Activated CD8-positive, alpha-beta T cell treated with anti-CD3 and anti-CD28 coated beads, Interleukin-2, amount 10 ng/mL, durations not matched to agents 7 days and 5 days (primary cell): ENCODE results near the gene HNRNPM. TPM values are rescaled to one million over a fixed set of nuclear protein-coding genes. Genes with fewer than 3 reads are reported as not detected.

Source experiments
- ATAC-seq: fragments of 150-1000 bp; cut with Tn5 transposase; one replicate; pipeline ENCODE4 v1.10.0; 2021; ENCODE audit warnings: moderate library complexity
- CTCF ChIA-PET: fragments of 350-600 bp; sonication (Branson Sonifier 250); formaldehyde crosslinking; loops from one replicate; lab custom pipeline; 2021; ENCODE audit warnings: antibody characterized with exemption; lab: Charles Lee
- POLR2A ChIA-PET: fragments of 350-600 bp; sonication (Branson Sonifier 250); formaldehyde crosslinking; loops from one replicate; lab custom pipeline; 2021; ENCODE audit warnings: antibody characterized with exemption; lab: Charles Lee
- DNase-seq: peaks from one replicate; pipeline ENCODE4 v3.0.0-alpha.2; 2020
- H3K27ac Mint-ChIP-seq: one replicate; pipeline ENCODE4 v1.8.0; 2021; ENCODE audit warnings: mild to moderate bottlenecking, mixed read lengths
- H3K27me3 Mint-ChIP-seq: one replicate; pipeline ENCODE4 v1.8.0; 2021; ENCODE audit warnings: low read depth, mixed read lengths
- H3K36me3 Mint-ChIP-seq: one replicate; pipeline ENCODE4 v1.8.0; 2021; ENCODE audit warnings: low read depth, mixed read lengths
- H3K4me1 Mint-ChIP-seq: one replicate; pipeline ENCODE4 v1.8.0; 2021; ENCODE audit warnings: low read depth, mixed read lengths
- H3K4me3 Mint-ChIP-seq: one replicate; pipeline ENCODE4 v1.8.0; 2021; ENCODE audit warnings: mild to moderate bottlenecking, mixed read lengths
- H3K9me3 Mint-ChIP-seq: one replicate; pipeline ENCODE4 v1.8.0; 2022; ENCODE audit warnings: mixed read lengths; ENCODE audit not compliant: insufficient read depth
- total RNA-seq, 2 experiments: library from RNA; stranded (reverse); gene quantifications; one replicate each; pipeline ENCODE4 v1.2.3, GENCODE V29; 2021

The HNRNPM gene
- total RNA-seq, 2 experiments from 2014 or later = 283 to 291 TPM

DNA sequence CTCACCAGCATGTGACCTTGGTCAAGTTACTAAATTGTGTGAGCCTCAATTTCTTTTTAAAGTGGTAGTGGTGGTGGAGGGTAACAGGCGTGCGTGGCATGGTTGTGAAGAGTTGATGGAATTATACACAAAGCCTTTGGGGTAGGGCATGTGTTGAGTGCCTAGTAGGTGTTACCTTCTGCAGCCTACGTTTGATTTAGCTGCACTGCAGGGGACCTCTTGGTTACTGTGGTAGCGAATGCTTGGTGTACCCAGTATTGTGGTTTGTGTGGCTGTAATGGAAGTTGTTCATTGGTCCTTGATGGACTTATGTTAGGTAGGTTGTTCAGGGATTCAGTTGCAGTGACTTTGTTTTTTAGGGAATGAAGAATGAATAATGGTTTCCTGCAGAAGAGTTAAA, 33.1 kb downstream of the HNRNPM start:
- Mint-ChIP-seq H3K36me3 (peaks cover 73% of the 10 kb centered on the region), H3K27me3 (no peaks in the 10 kb centered on the region), H3K9me3 (no peaks in the 10 kb centered on the region), H3K4me1 (peaks cover 68% of the 10 kb centered on the region), H3K4me3 (no peak overlapping the region), H3K27ac (peak overlapping the region; percentile 53)
- ChIA-PET POLR2A (interaction anchor here (0.6 to 1.4 kb wide), 2 partner anchors 10 to 36 kb away, joined by 3 read pairs; partner anchors contain the start of gene ZNF414), CTCF (interaction anchor here (1.3 to 6.1 kb wide), 2 partner anchors 32 to 102 kb away, joined by 6 to 41 read pairs; no protein-coding TSS in a partner anchor)
- ATAC-seq (peak; percentile 40), DNase-seq (no peak)

DNA sequence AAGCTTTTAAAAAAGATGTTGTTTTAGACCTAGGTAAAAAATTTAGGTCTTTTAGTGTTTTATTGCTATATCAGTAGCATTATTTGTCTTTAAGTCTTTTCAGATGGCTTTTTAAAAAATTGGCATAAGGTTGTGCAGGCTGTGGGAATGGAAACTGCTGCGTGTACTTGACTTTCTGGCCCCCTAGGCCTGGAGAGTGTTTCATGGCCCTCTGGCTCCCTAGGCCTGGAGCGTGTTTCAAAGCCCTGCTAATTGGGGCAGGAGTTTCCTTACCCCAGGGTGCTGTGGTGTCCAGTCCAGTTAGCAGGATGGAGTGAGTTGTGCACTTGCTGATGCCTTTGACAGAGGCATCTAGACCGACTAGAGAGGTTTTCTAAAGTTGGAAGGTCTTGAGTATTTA, 33.8 kb downstream of the HNRNPM start:
- ATAC-seq (no peak), DNase-seq (no peak)
- H3K9me3 Mint-ChIP-seq = no peaks in the 10 kb centered on the region
- ChIA-PET CTCF (interaction anchor here (1.2 to 6.1 kb wide), 4 partner anchors 9 to 101 kb away, joined by 3 to 41 read pairs (median 4); no protein-coding TSS in a partner anchor), POLR2A (interaction anchor here (1.4 kb wide), 1 partner anchor 9 kb away, joined by 3 read pairs; no protein-coding TSS in a partner anchor)
- peak overlapping the region; percentile 74 for H3K27ac Mint-ChIP-seq
- H3K36me3 Mint-ChIP-seq = peaks cover 76% of the 10 kb centered on the region
- no peaks in the 10 kb centered on the region for H3K27me3 Mint-ChIP-seq
- H3K4me1 Mint-ChIP-seq = peaks cover 67% of the 10 kb centered on the region
- H3K4me3 Mint-ChIP-seq = no peak overlapping the region

- no peak for DNase-seq
- no peaks in the 10 kb centered on the region for H3K9me3 Mint-ChIP-seq
- no peaks in the 10 kb centered on the region for H3K27me3 Mint-ChIP-seq
- H3K4me1 Mint-ChIP-seq = peaks cover 66% of the 10 kb centered on the region
- H3K36me3 Mint-ChIP-seq = peaks cover 80% of the 10 kb centered on the region
- H3K4me3 Mint-ChIP-seq = no peak overlapping the region
- ATAC-seq = peak; percentile 29
- ChIA-PET POLR2A (interaction anchor here (0.5 to 1.3 kb wide), 3 partner anchors 15 to 68 kb away, joined by 3 to 5 read pairs (median 3); partner anchors contain the start of gene HNRNPM), CTCF (interaction anchor here (1.4 to 6.1 kb wide), 4 partner anchors 32 to 127 kb away, joined by 3 to 41 read pairs (median 4); partner anchors contain the start of gene MARCHF2)
- H3K27ac Mint-ChIP-seq = peak overlapping the region; percentile 65
Measured at GRCh38 chr19:8481201-8481600, 36.4 kb downstream of the HNRNPM start.

- peaks cover 66% of the 10 kb centered on the region for H3K4me1 Mint-ChIP-seq
- H3K27ac Mint-ChIP-seq = peak overlapping the region; percentile 65
- DNase-seq = no peak
- no peak overlapping the region for H3K4me3 Mint-ChIP-seq
- no peak for ATAC-seq
- no peaks in the 10 kb centered on the region for H3K27me3 Mint-ChIP-seq
- no peaks in the 10 kb centered on the region for H3K9me3 Mint-ChIP-seq
- peaks cover 81% of the 10 kb centered on the region for H3K36me3 Mint-ChIP-seq
- ChIA-PET POLR2A (interaction anchor here (0.5 to 1.3 kb wide), 4 partner anchors 15 to 68 kb away, joined by 3 to 5 read pairs (median 3); partner anchors contain the start of gene HNRNPM), CTCF (interaction anchor here (1.4 to 6.1 kb wide), 4 partner anchors 32 to 128 kb away, joined by 3 to 41 read pairs (median 4); partner anchors contain the start of gene MARCHF2)
Measured at GRCh38 chr19:8481616-8482015, 36.8 kb downstream of the HNRNPM start.

DNA sequence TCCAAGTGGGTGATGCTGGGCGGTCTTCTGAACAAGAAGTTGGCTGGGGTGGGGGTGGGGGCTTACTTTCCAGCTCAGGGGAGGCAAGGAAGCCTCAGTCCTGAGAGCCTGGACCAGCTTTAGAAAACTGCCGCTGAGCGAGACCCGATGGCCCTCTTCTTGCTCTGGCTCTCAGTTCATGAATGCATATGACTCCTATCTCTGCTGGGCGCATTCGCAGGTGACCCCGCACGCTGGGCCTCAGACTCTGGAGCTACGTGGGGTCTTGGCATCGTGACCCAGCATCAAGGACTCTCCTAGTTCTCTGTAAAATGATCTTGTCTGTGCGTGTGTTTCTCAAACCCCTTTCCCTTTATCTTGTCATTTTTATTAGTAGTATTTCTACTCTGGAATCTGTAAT, 37.9 kb downstream of the HNRNPM start:
- no peaks in the 10 kb centered on the region for H3K27me3 Mint-ChIP-seq
- H3K36me3 Mint-ChIP-seq = peaks cover 84% of the 10 kb centered on the region
- ATAC-seq = no peak
- CTCF ChIA-PET = interaction anchor here (1.1 to 6.1 kb wide), 2 partner anchors 97 to 128 kb away, joined by 3 to 41 read pairs; no protein-coding TSS in a partner anchor
- no peak for DNase-seq
- peaks cover 67% of the 10 kb centered on the region for H3K4me1 Mint-ChIP-seq
- H3K4me3 Mint-ChIP-seq = no peak overlapping the region
- no peak overlapping the region for H3K27ac Mint-ChIP-seq
- POLR2A ChIA-PET = interaction anchor here (0.7 kb wide), 1 partner anchor 147 kb away, joined by 3 read pairs; no protein-coding TSS in a partner anchor
- H3K9me3 Mint-ChIP-seq = no peaks in the 10 kb centered on the region

DNA sequence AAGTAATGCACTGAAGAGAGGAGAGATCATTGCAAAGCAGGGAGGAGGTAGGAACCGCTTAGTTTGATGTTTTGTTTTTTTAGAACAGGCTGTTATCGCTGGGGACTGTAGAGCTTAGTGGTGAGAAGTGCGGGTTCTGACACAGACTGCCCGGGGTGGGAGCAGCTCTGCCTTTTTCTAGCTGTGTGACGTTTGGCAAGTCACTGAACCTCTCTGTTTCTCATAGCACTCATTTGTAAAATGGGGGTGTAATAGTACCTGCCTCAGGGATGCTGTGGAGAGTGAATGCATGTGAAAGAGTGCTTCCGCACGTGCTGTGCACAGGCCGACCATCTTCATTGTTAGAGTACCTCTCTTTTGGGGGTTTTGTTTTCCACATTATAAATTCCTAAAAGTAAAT, 38.4 kb downstream of the HNRNPM start:
- ChIA-PET POLR2A (no interaction called here), CTCF (interaction anchor here (1.1 kb wide), 1 partner anchor 129 kb away, joined by 3 read pairs; no protein-coding TSS in a partner anchor)
- peaks cover 84% of the 10 kb centered on the region for H3K36me3 Mint-ChIP-seq
- DNase-seq = no peak
- H3K27me3 Mint-ChIP-seq = no peaks in the 10 kb centered on the region
- no peak overlapping the region for H3K4me3 Mint-ChIP-seq
- peak overlapping the region; percentile 55 for H3K27ac Mint-ChIP-seq
- H3K4me1 Mint-ChIP-seq = peaks cover 67% of the 10 kb centered on the region
- ATAC-seq = no peak
- no peaks in the 10 kb centered on the region for H3K9me3 Mint-ChIP-seq

DNA sequence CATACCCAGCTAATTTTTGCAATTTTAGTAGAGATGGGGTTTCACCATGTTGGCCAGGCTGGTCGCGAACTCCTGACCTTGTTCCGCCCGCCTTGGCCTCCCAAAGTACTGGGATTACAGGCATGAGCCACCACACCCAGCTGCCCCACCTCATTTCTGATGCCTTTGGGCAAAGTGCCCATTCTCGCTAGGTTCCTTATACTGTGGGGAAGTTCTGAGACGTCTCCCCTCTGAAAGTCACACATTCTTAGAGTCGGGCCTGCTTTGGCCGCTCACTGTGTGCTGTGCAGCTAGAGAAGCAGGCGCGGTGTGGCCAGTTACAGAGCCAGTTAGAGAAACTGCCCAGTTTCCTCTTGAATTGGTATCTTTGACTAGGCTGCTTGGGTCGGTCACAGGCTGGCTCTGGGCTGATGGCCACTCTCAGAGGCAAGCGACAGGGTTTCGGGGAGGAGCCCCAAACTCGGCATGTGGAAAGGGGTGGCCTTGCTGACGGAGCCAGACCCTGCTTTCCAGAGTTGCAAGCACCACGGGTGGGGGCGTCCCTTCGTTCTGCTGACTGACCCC, 39.6 kb downstream of the HNRNPM start:
- ChIA-PET CTCF (no interaction called here), POLR2A (no interaction called here)
- H3K27me3 Mint-ChIP-seq = no peaks in the 10 kb centered on the region
- H3K27ac Mint-ChIP-seq = peak overlapping the region; percentile 15
- no peak overlapping the region for H3K4me3 Mint-ChIP-seq
- no peak for ATAC-seq
- H3K9me3 Mint-ChIP-seq = no peaks in the 10 kb centered on the region
- no peak for DNase-seq
- H3K36me3 Mint-ChIP-seq = peaks cover 84% of the 10 kb centered on the region
- H3K4me1 Mint-ChIP-seq = peaks cover 66% of the 10 kb centered on the region

DNA sequence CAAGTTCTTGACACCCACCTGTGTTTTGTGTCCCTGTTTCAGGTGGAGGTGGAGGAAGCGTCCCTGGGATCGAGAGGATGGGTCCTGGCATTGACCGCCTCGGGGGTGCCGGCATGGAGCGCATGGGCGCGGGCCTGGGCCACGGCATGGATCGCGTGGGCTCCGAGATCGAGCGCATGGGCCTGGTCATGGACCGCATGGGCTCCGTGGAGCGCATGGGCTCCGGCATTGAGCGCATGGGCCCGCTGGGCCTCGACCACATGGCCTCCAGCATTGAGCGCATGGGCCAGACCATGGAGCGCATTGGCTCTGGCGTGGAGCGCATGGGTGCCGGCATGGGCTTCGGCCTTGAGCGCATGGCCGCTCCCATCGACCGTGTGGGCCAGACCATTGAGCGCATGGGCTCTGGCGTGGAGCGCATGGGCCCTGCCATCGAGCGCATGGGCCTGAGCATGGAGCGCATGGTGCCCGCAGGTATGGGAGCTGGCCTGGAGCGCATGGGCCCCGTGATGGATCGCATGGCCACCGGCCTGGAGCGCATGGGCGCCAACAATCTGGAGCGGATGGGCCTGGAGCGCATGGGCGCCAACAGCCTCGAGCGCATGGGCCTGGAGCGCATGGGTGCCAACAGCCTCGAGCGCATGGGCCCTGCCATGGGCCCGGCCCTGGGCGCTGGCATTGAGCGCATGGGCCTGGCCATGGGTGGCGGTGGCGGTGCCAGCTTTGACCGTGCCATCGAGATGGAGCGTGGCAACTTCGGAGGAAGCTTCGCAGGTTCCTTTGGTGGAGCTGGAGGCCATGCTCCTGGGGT, 41.0 kb downstream of the HNRNPM start:
- peaks cover 80% of the 10 kb centered on the region for H3K36me3 Mint-ChIP-seq
- H3K4me3 Mint-ChIP-seq = no peak overlapping the region
- ChIA-PET CTCF (interaction anchor here (0.5 to 3.6 kb wide), 8 partner anchors 9 to 132 kb away, joined by 3 to 82 read pairs (median 8); partner anchors contain the start of genes MYO1F and ZNF414), POLR2A (interaction anchor here (1.2 to 3.4 kb wide), 3 partner anchors 14 to 91 kb away, joined by 3 to 29 read pairs (median 3); partner anchors contain the start of genes MYO1F and ZNF414)
- H3K4me1 Mint-ChIP-seq = peaks cover 60% of the 10 kb centered on the region
- H3K27ac Mint-ChIP-seq = peak overlapping the region; percentile 90
- DNase-seq (no peak), ATAC-seq (no peak)
- no peaks in the 10 kb centered on the region for H3K9me3 Mint-ChIP-seq
- H3K27me3 Mint-ChIP-seq = no peaks in the 10 kb centered on the region

DNA sequence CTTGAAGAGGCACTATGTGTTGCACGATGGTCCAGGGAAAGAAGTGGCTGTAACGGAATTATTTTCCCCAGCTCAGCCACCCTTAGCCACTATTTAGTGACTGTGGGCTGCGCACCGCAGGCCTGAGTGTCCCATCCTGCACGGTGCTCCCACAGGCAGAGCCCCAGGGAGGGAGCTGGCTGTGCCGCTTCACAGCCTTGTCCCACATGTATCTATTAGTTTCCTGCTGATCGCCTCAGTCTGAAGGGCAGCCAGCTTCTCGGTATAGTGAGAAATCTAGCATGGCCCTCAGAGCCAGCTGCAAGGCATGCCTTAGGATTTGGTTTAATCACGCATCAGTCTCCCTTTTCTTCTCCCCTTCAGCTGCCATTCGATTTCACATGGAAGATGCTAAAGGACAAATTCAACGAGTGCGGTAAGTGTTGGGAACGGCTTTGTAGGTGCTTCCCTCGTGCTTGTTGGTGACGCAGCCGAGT, 41.9 kb downstream of the HNRNPM start:
- peak overlapping the region; percentile 35 for H3K4me3 Mint-ChIP-seq
- H3K4me1 Mint-ChIP-seq = peaks cover 51% of the 10 kb centered on the region
- H3K9me3 Mint-ChIP-seq = no peaks in the 10 kb centered on the region
- ChIA-PET POLR2A (interaction anchor here (0.8 to 3.4 kb wide), 7 partner anchors 8 to 90 kb away, joined by 3 to 29 read pairs (median 3); partner anchors contain the start of genes MYO1F and ZNF414), CTCF (interaction anchor here (0.5 to 3.6 kb wide), 21 partner anchors 10 to 133 kb away, joined by 3 to 82 read pairs (median 5); partner anchors contain the start of genes ANGPTL4, MARCHF2, MYO1F and ZNF414)
- H3K27ac Mint-ChIP-seq = peak overlapping the region; percentile 90
- DNase-seq (no peak), ATAC-seq (no peak)
- H3K36me3 Mint-ChIP-seq = peaks cover 73% of the 10 kb centered on the region
- H3K27me3 Mint-ChIP-seq = no peaks in the 10 kb centered on the region

- Mint-ChIP-seq H3K36me3 (peaks cover 70% of the 10 kb centered on the region), H3K4me3 (peak overlapping the region; percentile 35), H3K27me3 (no peaks in the 10 kb centered on the region), H3K27ac (peak overlapping the region; percentile 90), H3K4me1 (peaks cover 48% of the 10 kb centered on the region), H3K9me3 (no peaks in the 10 kb centered on the region)
- peak; percentile 80 for DNase-seq
- ATAC-seq = peak; percentile 86
- CTCF ChIA-PET = interaction anchor here (0.6 to 3.6 kb wide), 24 partner anchors 8 to 134 kb away, joined by 3 to 82 read pairs (median 4); partner anchors contain the start of genes ANGPTL4, MARCHF2, MYO1F and PRAM1
- POLR2A ChIA-PET = interaction anchor here (0.5 to 3.4 kb wide), 10 partner anchors 9 to 90 kb away, joined by 3 to 29 read pairs (median 3); partner anchors contain the start of genes MYO1F and ZNF414
Measured at GRCh38 chr19:8487137-8487851, 42.5 kb downstream of the HNRNPM start.
